SU-DHL-6 (cell line): Measurements from ENCODE around the gene ZNF516.

Experiments used
- H2AFZ ChIP-seq: fragments of 200-600 bp; sonication (generic); 2 replicates; pipeline ENCODE4 v1.6.1; 2014; ENCODE audit warnings: low read depth, mild to moderate bottlenecking, moderate library complexity, mixed read lengths, antibody characterized with exemption, low read length; ENCODE audit not compliant: severe bottlenecking
- H3F3A ChIP-seq: fragments of 200-600 bp; shearing (Covaris generic); 2 replicates; pipeline ENCODE4 v1.6.0; 2016; ENCODE audit warnings: antibody characterized with exemption, mild to moderate bottlenecking; ENCODE audit not compliant: insufficient read depth
- H3K27ac ChIP-seq: fragments of 200-600 bp; sonication (generic); 2 replicates; pipeline ENCODE4 v1.5.1; 2016; ENCODE audit warnings: low read depth, mild to moderate bottlenecking, low read length, moderate library complexity, mixed read lengths
- H3K27me3 ChIP-seq: fragments of 200-600 bp; sonication (generic), shearing (Covaris generic); 2 replicates; pipeline ENCODE4 v1.6.0; 2014; ENCODE audit warnings: mild to moderate bottlenecking, low read length
- H3K36me3 ChIP-seq: fragments of 200-600 bp; sonication (generic); 2 replicates; pipeline ENCODE4 v1.6.1; 2014; ENCODE audit warnings: mild to moderate bottlenecking, low read length, mixed read lengths
- H3K4me2 ChIP-seq: fragments of 300-600, 200-600 bp; shearing (Covaris generic), sonication (generic); 2 replicates; pipeline ENCODE4 v1.6.0; 2014; ENCODE audit warnings: low read length, low read depth, mild to moderate bottlenecking; ENCODE audit not compliant: poor library complexity, severe bottlenecking
- H3K4me3 ChIP-seq: fragments of 200-600 bp; sonication (generic); 2 replicates; pipeline ENCODE4 v1.5.1; 2014; ENCODE audit warnings: antibody characterized with exemption, low read length, mild to moderate bottlenecking, mixed read lengths; ENCODE audit not compliant: insufficient read depth, poor library complexity, severe bottlenecking
- H3K79me2 ChIP-seq: fragments of 200-600 bp; sonication (generic); 2 replicates; pipeline ENCODE4 v1.6.1; 2014; ENCODE audit warnings: mild to moderate bottlenecking, low read length, moderate library complexity; ENCODE audit not compliant: insufficient read depth
- H3K9ac ChIP-seq: fragments of 200-600 bp; sonication (generic); 2 replicates; pipeline ENCODE4 v1.7.0; 2014; ENCODE audit warnings: mild to moderate bottlenecking, low read length
- H3K9me2 ChIP-seq: fragments of 200-600 bp; sonication (generic); replicated peaks from 2 replicates; pipeline ENCODE4 v1.6.1; 2014; ENCODE audit warnings: low read length; ENCODE audit not compliant: insufficient read depth
- H3K9me3 ChIP-seq: fragments of 200-600 bp; sonication (generic); 2 replicates; pipeline ENCODE4 v1.6.1; 2014; ENCODE audit warnings: low read length, mixed read lengths; ENCODE audit not compliant: insufficient read depth
- H4K20me1 ChIP-seq: fragments of 200-600 bp; sonication (generic); 2 replicates; pipeline ENCODE4 v1.6.1; 2014; ENCODE audit warnings: low read depth, mild to moderate bottlenecking, antibody characterized with exemption, low read length, moderate library complexity, mixed read lengths
- CTCF ChIP-seq: fragments of 200-600 bp; sonication (generic); IDR thresholded peaks from one replicate; pipeline ENCODE4 v1.5.1; 2017; ENCODE audit warnings: antibody characterized with exemption, mild to moderate bottlenecking, low read length, moderate library complexity; ENCODE audit not compliant: insufficient read depth, poor library complexity, severe bottlenecking
- EZH2phosphoT487 ChIP-seq: fragments of 200-600 bp; sonication (generic), shearing (Covaris generic); conservative IDR thresholded peaks from 2 replicates; pipeline ENCODE4 v1.6.1; 2018; ENCODE audit warnings: mild to moderate bottlenecking, antibody characterized with exemption, low read length, moderate library complexity, mixed read lengths

ZNF516 gene

GRCh38 chr18:76361219-76361618 is 133.8 kb downstream of the ZNF516 start:
- Histone ChIP-seq H3K27me3 (no peaks in the 10 kb centered on the region), H3K79me2 (no peaks in the 10 kb centered on the region), H3K9me2 (no peaks in the 10 kb centered on the region), H3K4me3 (no peak overlapping the region), H3K27ac (no peak overlapping the region), H4K20me1 (no peaks in the 10 kb centered on the region), H3K9ac (no peak overlapping the region), H3K4me2 (no peak overlapping the region), H3F3A (no peaks in the 10 kb centered on the region), H3K9me3 (no peaks in the 10 kb centered on the region), H3K36me3 (no peaks in the 10 kb centered on the region), H2AFZ (no peak overlapping the region)
- no peak for TF ChIP-seq CTCF
- no peak for TF ChIP-seq EZH2phosphoT487

GRCh38 chr18:76359909-76360308 is 135.1 kb downstream of the ZNF516 start:
- Histone ChIP-seq H3K4me3 (no peak overlapping the region), H3K36me3 (no peaks in the 10 kb centered on the region), H3K27me3 (no peaks in the 10 kb centered on the region), H3K9me3 (no peaks in the 10 kb centered on the region), H3K9ac (no peak overlapping the region), H3K79me2 (no peaks in the 10 kb centered on the region), H4K20me1 (no peaks in the 10 kb centered on the region), H3F3A (no peaks in the 10 kb centered on the region), H3K27ac (no peak overlapping the region), H2AFZ (no peak overlapping the region), H3K9me2 (no peaks in the 10 kb centered on the region), H3K4me2 (no peak overlapping the region)
- TF ChIP-seq EZH2phosphoT487 (no peak), CTCF (no peak)

- Histone ChIP-seq H3K36me3 (no peaks in the 10 kb centered on the region), H3F3A (no peaks in the 10 kb centered on the region), H4K20me1 (no peaks in the 10 kb centered on the region), H3K79me2 (no peaks in the 10 kb centered on the region), H3K9me3 (no peaks in the 10 kb centered on the region), H3K27me3 (no peaks in the 10 kb centered on the region), H3K27ac (no peak overlapping the region), H3K9me2 (no peaks in the 10 kb centered on the region), H3K4me3 (no peak overlapping the region), H3K4me2 (no peak overlapping the region), H2AFZ (no peak overlapping the region), H3K9ac (no peak overlapping the region)
- no peak for TF ChIP-seq CTCF
- no peak for TF ChIP-seq EZH2phosphoT487
These were observed 136.3 kb downstream of the ZNF516 start for GRCh38 chr18:76358774-76359173.
